Measurements from ENCODE around the gene CORO6. TPM values are rescaled to one million over a fixed set of nuclear protein-coding genes. Genes with fewer than 3 reads are reported as not detected.

Gene CORO6
- total and polyA plus RNA-seq, 2 of the 4 experiments (the other 2 are of a cell fraction), result 3.4 to 7.6 TPM

- no peak for TF ChIP-seq MAZ (IDR thresholded peaks at IDR 0.05; ENCODE audit: borderline replicate concordance, low read depth, low read length)
Observed at GRCh38 chr17:29590411-29591145, 32.1 kb downstream of the CORO6 start (continued).

- peak within 1 kb of the TSS; percentile 90 for H2AK5ac ChIP-seq (ENCODE audit: low read depth, low read length)
- peak within 1 kb of the TSS; percentile 89 for H4K91ac ChIP-seq (ENCODE audit: insufficient read depth, low read depth, low read length)
- H2BK20ac ChIP-seq (ENCODE audit: low read depth, low read length), result peak within 1 kb of the TSS; percentile 11; the same call in 1 of the 2 replicates
- H3K14ac ChIP-seq (replicated peaks; ENCODE audit: low read depth, low read length), result peak within 1 kb of the TSS; percentile 77
- peak within 1 kb of the TSS; percentile 92 for H3K27ac ChIP-seq (ENCODE audit: insufficient read depth, low read length)
- dilution Hi-C loops (cut with HindIII; ENCODE audit: low sequenced_read_pairs, unreplicated experiment) (no loop called here), in situ Hi-C loops (cut with MboI; ENCODE audit: low sequenced_read_pairs) (no loop called here), intact Hi-C loops (cut with micrococcal nuclease) (loop anchor here (1.0 kb wide), 1 partner anchor 9 kb away; no protein-coding TSS in a partner anchor)
- H2BK120ac ChIP-seq (ENCODE audit: low read depth, low read length), result peak within 1 kb of the TSS; percentile 78
- H3K18ac ChIP-seq (ENCODE audit: low read depth, low read length), result peak within 1 kb of the TSS; percentile 70; the same call in 1 of the 2 replicates
- peak; percentile 78 for DNase-seq
- H3K9me1 ChIP-seq (ENCODE audit: insufficient read depth, low read length), result peaks cover 20% of the 10 kb centered on the region
- BruUV-seq (replicated peaks), result no TSS peak
- H3K79me1 ChIP-seq (ENCODE audit: low read depth in 1 of 2, low read length in 2 of 2), result peaks cover 20 to 59% of the 10 kb centered on the region in 2 experiments; a peak in 3 of 4 replicates
- POLR2A ChIA-PET (ENCODE audit: unreplicated experiment), result no interaction called here
- peak within 1 kb of the TSS; percentile 85 for H3K4me3 ChIP-seq (ENCODE audit: insufficient read depth, low read depth, low read length)
- peak within 1 kb of the TSS; percentile 82 for H2BK5ac ChIP-seq (ENCODE audit: low read depth, low read length, poor library complexity, severe bottlenecking)
- H3K9me3 ChIP-seq (ENCODE audit: control insufficient read depth, insufficient read depth, low read length), result no peaks in the 10 kb centered on the region
- peak within 1 kb of the TSS; percentile 84 for H3K23ac ChIP-seq (ENCODE audit: low read depth, low read length)
- peak within 1 kb of the TSS; percentile 97 for H2AFZ ChIP-seq (replicated peaks; ENCODE audit: low read length, poor library complexity)
- 4% methylated on average over 16 of the region's 70 CpGs; no CpG with 5 or more reads in 1 of the 2 experiments for WGBS, 2 experiments (ENCODE audit: extremely low coverage in 2 of 2, insufficient read length in 1 of 2)
- H4K20me1 ChIP-seq (ENCODE audit: insufficient read depth, low read length), result peaks cover 54% of the 10 kb centered on the region
- CTCF ChIA-PET, result no interaction called here
- ATAC-seq (ENCODE audit: low read depth), result peak; percentile 82
- H3K4ac ChIP-seq (ENCODE audit: low read depth, low read length), result peak within 1 kb of the TSS; percentile 93
- 0 out of 2 replicates have a peak within 1 kb of the TSS, but pooled peaks have one; percentile 25 for H3K56ac ChIP-seq (ENCODE audit: extremely low read depth, insufficient read depth, low read length)
- H2BK15ac ChIP-seq (ENCODE audit: low read depth, low read length), result peak within 1 kb of the TSS; percentile 64; the same call in 2 of the 3 replicates
- peak within 1 kb of the TSS; percentile 84 for H3K9ac ChIP-seq (ENCODE audit: low read depth, low read length)
- peak within 1 kb of the TSS; percentile 93 for H2AK9ac ChIP-seq (replicated peaks; ENCODE audit: low read depth, low read length, poor library complexity)
- H3K4me1 ChIP-seq (ENCODE audit: control insufficient read depth, insufficient read depth, low read length), result peaks cover 43% of the 10 kb centered on the region
- H3K36me3 ChIP-seq (ENCODE audit: control insufficient read depth, insufficient read depth, low read length), result no peaks in the 10 kb centered on the region
- peak within 1 kb of the TSS; percentile 81 for H4K5ac ChIP-seq (ENCODE audit: low read depth, low read length)
- H3K4me2 ChIP-seq (ENCODE audit: low read depth, low read length), result peak within 1 kb of the TSS; percentile 92
- peaks cover 2% of the 10 kb centered on the region; the same call in 1 of the 2 replicates for H3K27me3 ChIP-seq (ENCODE audit: control insufficient read depth, insufficient read depth, low read length)
- peak within 1 kb of the TSS; percentile 95 to 97 for H4K8ac ChIP-seq (ENCODE audit: low read depth in 2 of 2, low read length in 2 of 2)
- TF ChIP-seq NFE2L2 (IDR thresholded peaks at IDR 0.05; ENCODE audit: low read depth, low read length) (no peak), MXI1 (IDR thresholded peaks at IDR 0.05; ENCODE audit: borderline replicate concordance, low read depth, low read length) (peak; percentile 57), RFX5 (IDR thresholded peaks at IDR 0.05; ENCODE audit: low read depth, low read length) (no peak), CHD1 (IDR thresholded peaks at IDR 0.05; ENCODE audit: low read depth, low read length) (no peak), CTCF (conservative IDR thresholded peaks at IDR 0.05; ENCODE audit: low read depth, low read length) (peak; percentile 19; the same call in 1 of the 2 replicates), CEBPB (IDR thresholded peaks at IDR 0.05; ENCODE audit: low read depth, low read length) (no peak), FOS (IDR thresholded peaks at IDR 0.05; ENCODE audit: low read depth, low read length) (no peak), BHLHE40 (IDR thresholded peaks at IDR 0.05; ENCODE audit: low read depth, low read length) (no peak), RAD21 (IDR thresholded peaks at IDR 0.05; ENCODE audit: low read length) (no peak), MAFK (IDR thresholded peaks at IDR 0.05; ENCODE audit: low read depth, low read length) (no peak)
Observed at GRCh38 chr17:29589524-29590410, 32.9 kb downstream of the CORO6 start, which contains the start of gene GIT1. Gene GIT1 (minus strand): TSS chr17:29589648. CDS start chr17:29589378, 270 bp downstream.
